Measurements from ENCODE around the gene ESR2. TPM values are rescaled to one million over a fixed set of nuclear protein-coding genes. Genes with fewer than 3 reads are reported as not detected.

The ESR2 gene
- total RNA-seq, 1 donor from 2014 or later, result 0.30 TPM

DNA sequence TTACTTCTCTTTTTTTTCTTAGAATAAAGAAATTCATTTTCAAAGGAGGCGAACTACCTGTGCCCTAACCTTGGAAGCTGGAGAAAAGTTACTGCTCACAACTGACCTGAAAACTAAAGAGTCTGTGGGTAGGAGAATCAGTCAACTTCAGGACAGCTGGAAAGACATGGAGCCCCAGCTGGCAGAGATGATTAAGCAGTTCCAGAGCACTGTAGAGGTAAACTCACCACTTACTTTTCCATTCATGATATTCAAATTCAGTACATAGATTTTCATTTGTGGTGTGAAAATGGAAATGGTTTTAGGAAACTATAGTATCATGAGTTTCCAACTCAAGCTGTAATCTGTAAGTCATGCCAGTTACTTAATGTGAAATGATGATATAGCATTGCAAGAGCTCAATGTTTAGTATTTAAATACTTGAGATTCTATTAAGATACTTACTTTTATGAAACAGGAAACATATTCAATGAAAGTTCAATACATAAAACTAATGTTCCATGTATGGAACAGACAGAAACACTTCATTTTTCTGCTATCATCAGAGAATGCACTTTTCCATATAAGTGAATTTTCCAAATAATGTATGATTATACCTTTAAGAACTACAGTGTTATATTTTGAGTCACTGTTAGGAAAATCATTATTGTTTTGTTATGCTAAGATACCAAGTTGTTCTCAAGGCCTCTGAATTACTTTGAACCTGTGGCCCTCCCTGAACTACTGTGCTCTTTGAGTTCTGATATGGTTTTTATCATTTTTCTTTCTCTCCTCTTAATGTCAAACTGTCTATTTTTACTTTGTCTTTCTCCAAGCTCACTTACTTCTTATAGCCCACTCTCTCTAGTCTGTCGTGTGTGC is 119.0 kb downstream of the ESR2 start:
- Histone ChIP-seq H3K9me3 (no peaks in the 10 kb centered on the region), H3K4me1 (no peaks in the 10 kb centered on the region), H3K36me3 (peaks cover 77% of the 10 kb centered on the region), H3K27me3 (ENCODE audit: low read depth) (no peaks in the 10 kb centered on the region), H3K27ac (no peak overlapping the region), H3K4me3 (no peak overlapping the region)
- no peak for ATAC-seq
- intact Hi-C loops (cut with DNase I), result no loop called here
- TF ChIP-seq, protein P1, sequence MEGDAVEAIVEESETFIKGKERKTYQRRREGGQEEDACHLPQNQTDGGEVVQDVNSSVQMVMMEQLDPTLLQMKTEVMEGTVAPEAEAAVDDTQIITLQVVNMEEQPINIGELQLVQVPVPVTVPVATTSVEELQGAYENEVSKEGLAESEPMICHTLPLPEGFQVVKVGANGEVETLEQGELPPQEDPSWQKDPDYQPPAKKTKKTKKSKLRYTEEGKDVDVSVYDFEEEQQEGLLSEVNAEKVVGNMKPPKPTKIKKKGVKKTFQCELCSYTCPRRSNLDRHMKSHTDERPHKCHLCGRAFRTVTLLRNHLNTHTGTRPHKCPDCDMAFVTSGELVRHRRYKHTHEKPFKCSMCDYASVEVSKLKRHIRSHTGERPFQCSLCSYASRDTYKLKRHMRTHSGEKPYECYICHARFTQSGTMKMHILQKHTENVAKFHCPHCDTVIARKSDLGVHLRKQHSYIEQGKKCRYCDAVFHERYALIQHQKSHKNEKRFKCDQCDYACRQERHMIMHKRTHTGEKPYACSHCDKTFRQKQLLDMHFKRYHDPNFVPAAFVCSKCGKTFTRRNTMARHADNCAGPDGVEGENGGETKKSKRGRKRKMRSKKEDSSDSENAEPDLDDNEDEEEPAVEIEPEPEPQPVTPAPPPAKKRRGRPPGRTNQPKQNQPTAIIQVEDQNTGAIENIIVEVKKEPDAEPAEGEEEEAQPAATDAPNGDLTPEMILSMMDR (IDR thresholded peaks at IDR 0.05), result no peak
- no peak for DNase-seq

DNA sequence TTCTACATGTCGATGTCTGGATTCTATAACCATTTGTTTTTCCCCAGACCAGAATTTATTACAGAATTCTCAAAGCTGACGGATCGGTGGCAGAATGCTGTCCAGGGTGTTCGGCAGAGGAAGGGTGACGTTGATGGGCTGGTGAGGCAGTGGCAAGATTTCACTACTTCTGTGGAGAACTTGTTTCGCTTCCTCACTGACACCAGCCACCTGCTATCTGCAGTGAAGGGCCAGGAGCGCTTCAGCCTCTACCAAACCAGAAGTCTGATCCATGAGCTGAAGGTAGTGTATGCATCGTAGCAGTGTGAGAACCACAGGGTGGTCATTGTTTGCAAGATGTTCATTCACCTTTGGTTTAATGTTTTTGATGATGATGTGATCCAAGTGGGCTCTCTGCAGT is 124.0 kb downstream of the ESR2 start:
- H3K4me1 ChIP-seq, result no peaks in the 10 kb centered on the region
- intact Hi-C loops (cut with DNase I), result no loop called here
- DNase-seq (no peak), ATAC-seq (no peak)
- no peaks in the 10 kb centered on the region for H3K9me3 ChIP-seq
- no peaks in the 10 kb centered on the region for H3K27me3 ChIP-seq (ENCODE audit: low read depth)
- H3K4me3 ChIP-seq, result no peak overlapping the region
- H3K36me3 ChIP-seq, result peaks cover 87% of the 10 kb centered on the region
- H3K27ac ChIP-seq, result no peak overlapping the region
- TF ChIP-seq, protein P1 (IDR thresholded peaks at IDR 0.05), result no peak

DNA sequence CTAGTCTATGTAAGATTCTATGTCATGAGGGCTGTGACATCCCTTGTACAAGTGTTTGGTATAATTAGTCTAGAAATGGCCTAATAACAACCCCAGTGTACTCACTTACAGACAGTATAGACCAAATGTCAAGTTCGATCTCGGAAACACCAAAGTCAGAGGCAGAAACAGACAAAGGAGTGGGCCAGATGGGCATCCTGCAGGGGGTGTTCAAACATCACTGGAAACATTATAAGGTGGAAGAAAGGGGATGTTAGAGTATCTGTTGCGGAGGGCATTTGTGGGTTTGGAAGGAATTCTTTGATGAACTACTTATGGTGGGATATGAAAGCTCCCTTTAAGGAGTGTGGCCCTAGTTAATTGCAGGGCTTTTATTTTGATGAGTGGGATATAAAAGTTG is 134.6 kb downstream of the ESR2 start:
- H3K4me3 ChIP-seq, result no peak overlapping the region
- H3K9me3 ChIP-seq, result no peaks in the 10 kb centered on the region
- intact Hi-C loops (cut with DNase I), result no loop called here
- H3K27me3 ChIP-seq (ENCODE audit: low read depth), result no peaks in the 10 kb centered on the region
- TF ChIP-seq, protein P1 (IDR thresholded peaks at IDR 0.05), result no peak
- ATAC-seq (no peak), DNase-seq (no peak)
- H3K4me1 ChIP-seq, result no peaks in the 10 kb centered on the region
- no peak overlapping the region for H3K27ac ChIP-seq
- peaks cover 65% of the 10 kb centered on the region for H3K36me3 ChIP-seq

DNA sequence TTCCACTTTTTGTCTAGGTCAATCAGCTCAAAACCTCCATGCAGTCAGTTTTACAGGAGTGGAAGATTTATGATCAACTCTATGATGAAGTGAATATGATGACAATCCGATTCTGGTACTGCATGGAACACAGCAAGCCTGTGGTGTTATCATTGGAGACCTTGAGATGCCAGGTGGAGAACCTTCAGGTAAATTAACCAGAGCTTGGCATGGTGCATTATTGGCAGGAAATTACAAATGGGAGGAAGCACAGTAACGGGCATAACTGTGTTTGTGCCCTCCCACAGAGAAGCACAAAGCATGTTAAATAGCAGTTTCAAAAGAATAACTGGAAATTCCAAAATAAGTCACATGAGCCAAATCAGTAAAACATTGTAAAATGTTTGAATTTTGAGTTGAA is 135.6 kb downstream of the ESR2 start:
- no peak overlapping the region for H3K27ac ChIP-seq
- no peaks in the 10 kb centered on the region for H3K9me3 ChIP-seq
- H3K27me3 ChIP-seq (ENCODE audit: low read depth), result no peaks in the 10 kb centered on the region
- peaks cover 67% of the 10 kb centered on the region for H3K36me3 ChIP-seq
- no peaks in the 10 kb centered on the region for H3K4me1 ChIP-seq
- DNase-seq, result no peak
- TF ChIP-seq, protein P1 (IDR thresholded peaks at IDR 0.05), result no peak
- no peak for ATAC-seq
- intact Hi-C loops (cut with DNase I), result no loop called here
- no peak overlapping the region for H3K4me3 ChIP-seq

DNA sequence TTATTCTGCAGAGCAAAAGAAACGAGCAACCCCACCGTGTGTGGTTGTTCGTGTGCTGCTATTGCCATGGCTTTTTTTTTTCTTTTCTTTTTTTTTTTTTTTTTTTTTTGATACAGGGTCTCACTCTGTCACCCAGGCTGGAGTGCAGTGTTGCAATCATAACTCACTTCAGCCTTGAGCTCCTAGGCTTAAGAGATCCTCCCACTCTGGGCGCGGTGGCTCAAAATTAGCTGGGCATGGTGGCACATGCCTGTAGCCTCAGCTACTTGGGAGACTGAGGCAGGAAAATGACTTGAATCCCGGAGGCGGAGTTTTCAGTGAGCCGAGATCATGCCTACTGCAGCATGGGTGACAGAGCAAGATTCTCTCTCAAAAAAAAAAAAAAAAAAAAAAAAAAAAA is 144.2 kb downstream of the ESR2 start:
- TF ChIP-seq, protein P1 (IDR thresholded peaks at IDR 0.05), result no peak
- H3K9me3 ChIP-seq, result no peaks in the 10 kb centered on the region
- H3K36me3 ChIP-seq, result peaks cover 66% of the 10 kb centered on the region
- H3K4me3 ChIP-seq, result no peak overlapping the region
- H3K27me3 ChIP-seq (ENCODE audit: low read depth), result no peaks in the 10 kb centered on the region
- intact Hi-C loops (cut with DNase I), result no loop called here
- DNase-seq (no peak), ATAC-seq (peak in 1 of 2 donors; percentile 56)
- H3K27ac ChIP-seq, result no peak overlapping the region
- no peaks in the 10 kb centered on the region for H3K4me1 ChIP-seq
